Stimulated activated CD4-positive, alpha-beta T cell treated with anti-CD3 and anti-CD28 coated beads, Interleukin-1b, Interleukin-23, amount 100 ng/mL, for 4 hours (primary cell): ENCODE measurements around the gene SPRR2B.
"Not testable (repeated sequence)": the region's sequence is repeated elsewhere in the genome, so short reads cannot be mapped to it uniquely, and the experiment has no call there.

Experiments
- DNase-seq, 2 donors: peaks; one replicate each; pipeline ENCODE4 v3.0.0-alpha.2; 2020; ENCODE audit warnings: low read depth in 2 of 2

Gene SPRR2B

DNA sequence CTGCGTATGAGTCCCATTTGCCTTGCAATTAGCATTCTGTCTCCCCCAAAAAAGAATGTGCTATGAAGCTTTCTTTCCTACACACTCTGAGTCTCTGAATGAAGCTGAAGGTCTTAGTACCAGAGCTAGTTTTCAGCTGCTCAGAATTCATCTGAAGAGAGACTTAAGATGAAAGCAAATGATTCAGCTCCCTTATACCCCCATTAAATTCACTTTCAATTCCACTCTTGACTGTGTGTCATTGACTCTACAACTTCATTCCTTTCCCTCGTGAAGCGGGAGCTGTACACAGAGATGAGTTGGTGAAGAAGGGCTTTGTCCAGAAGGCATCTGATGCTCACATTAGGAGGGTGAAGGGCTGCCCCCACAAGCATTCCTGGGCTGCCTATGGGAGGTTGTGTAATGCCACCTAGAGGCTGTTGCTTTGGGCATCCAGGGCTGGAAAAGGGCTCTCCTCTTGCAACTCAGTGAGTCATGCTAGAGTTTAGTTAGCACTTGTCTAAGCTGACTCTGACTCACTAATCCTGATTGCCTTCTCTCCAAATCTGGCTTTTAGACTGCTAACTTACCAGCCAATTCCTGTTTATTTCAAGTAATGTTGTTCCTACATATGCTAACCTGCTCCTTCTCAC lies 38.6 kb downstream of the SPRR2B start:
- no peak for DNase-seq

DNA sequence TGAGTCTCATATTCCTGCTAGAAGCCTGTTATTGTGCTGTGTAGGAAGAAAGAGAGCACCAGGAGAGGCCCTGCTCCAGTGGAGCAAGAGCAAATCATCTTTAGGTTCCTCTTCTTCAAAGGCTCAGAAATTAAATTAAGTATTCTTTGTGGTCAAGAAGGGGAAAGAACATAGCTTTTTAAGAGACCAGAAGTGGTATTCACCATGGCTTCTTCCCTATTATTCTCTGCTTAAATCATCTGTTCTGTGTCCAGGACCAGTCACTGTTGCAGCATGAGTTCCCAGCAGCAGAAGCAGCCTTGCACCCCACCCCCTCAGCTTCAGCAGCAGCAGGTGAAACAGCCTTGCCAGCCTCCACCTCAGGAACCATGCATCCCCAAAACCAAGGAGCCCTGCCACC lies 39.3 kb downstream of the SPRR2B start:
- DNase-seq = no peak

DNA sequence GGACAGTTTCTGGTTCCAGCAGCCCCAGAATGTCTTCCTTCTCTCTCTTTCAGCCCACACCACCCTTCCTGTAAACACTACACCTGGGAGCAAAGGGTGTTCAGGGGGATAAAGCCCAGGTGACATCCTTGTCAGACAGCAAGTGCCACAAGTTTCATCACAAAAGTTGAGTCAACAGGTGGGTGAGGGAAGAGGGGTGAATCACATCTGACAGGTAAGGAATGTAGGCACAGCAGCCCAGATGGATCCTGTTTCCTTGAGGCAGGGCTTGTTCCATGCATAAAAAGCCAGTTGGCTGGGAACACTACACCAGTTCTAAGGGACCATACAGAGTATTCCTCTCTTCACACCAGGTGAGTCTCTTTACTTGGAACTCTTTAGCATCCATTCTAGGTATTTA lies 40.5 kb downstream of the SPRR2B start, which contains the start of gene SPRR1B:
SPRR1B (plus strand) TSS at position 309 of the 400 bp plus-strand sequence. CDS start 1,143 bp downstream, outside the sequence.
- no peak for DNase-seq

DNA sequence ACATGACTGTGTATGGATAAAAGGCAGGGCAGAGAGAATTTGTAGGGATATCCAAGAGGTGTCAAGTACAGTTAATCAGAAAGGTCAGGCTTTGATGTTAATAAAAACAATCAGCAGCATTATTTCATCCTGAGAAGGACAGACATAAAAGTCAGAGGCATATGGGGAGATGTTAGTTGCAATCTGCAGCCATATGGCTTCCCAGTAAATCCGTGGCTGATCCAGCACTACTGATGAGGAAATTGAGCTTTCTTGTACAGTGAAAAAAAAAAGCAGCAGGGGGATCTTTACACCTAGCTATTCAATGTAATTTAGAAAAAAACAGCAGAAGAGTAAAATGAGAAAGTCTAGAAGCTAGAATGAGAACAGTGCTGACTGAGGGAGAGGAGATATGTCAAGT lies 42.6 kb downstream of the SPRR2B start:
- no peak for DNase-seq

DNA sequence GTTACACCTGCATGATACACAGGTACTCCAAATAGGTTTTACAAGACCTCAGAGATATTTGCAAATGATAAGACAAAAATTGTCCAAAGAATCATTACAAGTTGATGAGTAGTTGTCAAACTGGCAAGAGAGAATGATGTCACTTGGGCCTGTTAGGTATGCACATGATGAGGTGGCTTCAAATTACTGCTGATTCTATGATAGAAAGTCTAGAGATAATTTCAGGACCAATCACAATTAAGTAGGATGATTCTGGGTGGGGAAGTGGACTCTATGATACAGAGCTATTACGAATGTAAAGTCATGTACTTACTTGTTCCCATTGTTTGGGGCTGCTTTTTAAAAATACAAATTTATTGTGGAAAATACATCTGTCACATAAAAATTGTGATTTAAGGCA lies 45.6 kb downstream of the SPRR2B start:
- no peak for DNase-seq

DNA sequence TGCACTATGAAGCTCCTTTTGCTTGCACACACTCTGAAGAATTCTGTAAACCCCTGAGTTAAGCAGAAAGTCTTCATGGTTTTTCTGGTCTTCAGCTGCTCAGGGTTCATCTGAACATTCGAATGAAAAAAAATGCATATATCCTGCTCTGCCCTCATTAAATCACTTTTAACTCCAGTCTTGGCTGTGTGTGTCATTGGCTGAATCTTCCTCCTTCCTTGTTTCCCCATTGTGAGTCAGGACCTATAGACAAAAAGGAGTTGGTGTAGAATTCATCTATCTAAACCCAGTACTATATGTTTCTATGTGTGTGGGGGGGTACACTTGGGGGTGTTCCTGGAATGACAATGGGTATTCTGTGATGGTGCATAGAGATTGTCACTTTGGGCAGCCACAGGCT lies 47.0 kb downstream of the SPRR2B start:
- DNase-seq = no peak

DNA sequence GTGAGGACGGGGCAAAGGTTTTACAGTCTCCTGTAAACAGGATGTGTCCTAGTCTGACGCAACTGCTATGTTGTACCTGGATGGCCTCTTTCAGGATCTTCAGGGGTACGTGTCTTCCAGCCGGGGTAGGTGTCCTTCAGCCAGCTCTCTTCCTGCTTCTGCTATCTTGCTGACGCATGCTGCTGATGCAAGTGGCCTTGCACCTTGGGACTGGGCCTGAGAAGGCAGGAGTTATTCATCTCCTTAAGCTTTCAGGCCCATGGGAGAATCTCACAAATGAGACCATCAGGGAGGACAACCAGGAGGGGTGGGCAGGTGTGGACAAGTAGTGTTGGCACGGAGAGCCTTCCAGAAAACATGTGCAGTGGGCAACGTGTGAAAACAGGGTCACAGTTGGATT lies 48.3 kb downstream of the SPRR2B start:
- DNase-seq = no peak

DNA sequence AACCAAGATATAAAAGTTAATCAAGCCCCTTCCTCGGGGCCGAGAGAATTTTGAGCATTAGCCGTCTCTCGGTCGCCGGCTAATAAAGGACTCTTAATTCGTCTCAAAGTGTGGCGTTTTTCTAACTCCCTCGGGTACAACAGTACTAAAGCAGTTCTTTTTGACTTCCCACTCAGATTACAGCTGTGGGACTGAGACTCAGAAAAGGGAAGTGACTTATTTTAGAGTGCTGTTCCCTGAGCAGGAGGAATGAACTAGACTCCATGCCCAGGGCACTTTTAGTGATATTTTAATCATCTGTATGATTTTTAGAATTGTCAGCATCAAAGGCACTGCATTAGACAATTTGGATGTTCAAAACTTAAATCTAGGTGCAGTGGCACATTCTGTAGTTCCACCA lies 49.1 kb downstream of the SPRR2B start:
- DNase-seq = not testable (repeated sequence)

DNA sequence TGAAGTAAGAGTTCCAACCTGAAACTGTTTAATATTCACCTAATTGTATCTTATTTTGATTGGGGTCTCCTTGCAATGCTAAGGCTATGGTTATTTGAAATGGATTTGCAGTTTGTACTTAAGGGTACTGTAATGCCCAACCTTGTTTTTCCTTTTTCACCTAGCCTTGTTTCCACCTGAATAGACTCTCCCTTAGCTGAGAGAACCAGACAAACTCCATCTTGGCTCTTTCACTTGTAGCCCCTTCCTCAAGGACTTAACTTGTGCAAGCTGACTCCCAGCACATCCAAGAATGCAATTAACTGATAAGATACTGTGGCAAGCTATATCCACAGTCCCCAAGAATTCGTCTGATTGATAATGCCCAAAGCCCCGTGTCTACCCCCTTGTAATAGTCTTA lies 49.6 kb downstream of the SPRR2B start:
- not testable (repeated sequence) for DNase-seq
